Superior temporal gyrus (tissue), 1 donor: ENCODE results near the gene HECTD4.
"Not testable (repeated sequence)": the region's sequence is repeated elsewhere in the genome, so short reads cannot be mapped to it uniquely, and the experiment has no call there.

Experiments used
- DNase-seq: peaks from one replicate; pipeline ENCODE4 v3.0.0-alpha.2; 2016; ENCODE audit errors: extremely low spot score

HECTD4 gene

DNA sequence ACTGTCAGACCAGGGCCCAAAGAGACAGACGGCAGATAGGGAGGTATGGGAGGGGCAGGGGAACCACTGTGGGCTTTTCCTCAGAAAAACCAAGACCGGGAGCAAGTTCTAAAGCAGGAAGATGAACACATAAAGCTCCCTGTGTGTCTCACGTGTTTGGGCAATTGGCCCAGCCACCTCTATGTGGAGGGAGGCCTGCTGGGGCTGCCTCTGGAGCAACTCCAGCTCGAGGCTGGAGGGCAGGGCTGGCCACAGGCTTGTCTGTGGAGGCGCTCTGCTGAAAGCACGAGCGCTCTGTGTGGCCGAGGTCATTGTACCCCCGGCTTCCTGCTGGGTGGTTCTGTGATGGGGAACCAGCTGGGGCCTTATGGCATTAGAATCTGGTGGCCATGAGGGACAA, 220.5 kb downstream of the HECTD4 start:
- DNase-seq, result no peak

DNA sequence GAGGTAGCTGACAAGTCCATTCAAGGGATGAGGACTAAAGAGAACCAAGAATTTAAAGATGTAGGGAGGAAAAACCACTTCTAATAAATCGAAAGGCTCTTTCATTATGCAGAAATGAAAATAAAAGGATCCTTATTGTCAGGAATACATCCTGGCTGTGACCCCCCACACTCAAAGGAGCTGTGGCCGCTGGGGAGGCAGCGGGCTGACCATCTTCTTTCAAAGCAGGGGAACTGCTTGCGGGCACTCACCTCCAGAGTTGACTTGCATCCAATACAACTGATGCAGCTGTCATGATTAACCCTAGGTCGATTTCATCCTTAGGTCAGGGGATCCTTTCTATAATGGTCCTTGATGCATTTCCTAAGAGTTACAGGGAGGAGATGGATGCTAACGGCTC, 221.6 kb downstream of the HECTD4 start:
- no peak for DNase-seq

DNA sequence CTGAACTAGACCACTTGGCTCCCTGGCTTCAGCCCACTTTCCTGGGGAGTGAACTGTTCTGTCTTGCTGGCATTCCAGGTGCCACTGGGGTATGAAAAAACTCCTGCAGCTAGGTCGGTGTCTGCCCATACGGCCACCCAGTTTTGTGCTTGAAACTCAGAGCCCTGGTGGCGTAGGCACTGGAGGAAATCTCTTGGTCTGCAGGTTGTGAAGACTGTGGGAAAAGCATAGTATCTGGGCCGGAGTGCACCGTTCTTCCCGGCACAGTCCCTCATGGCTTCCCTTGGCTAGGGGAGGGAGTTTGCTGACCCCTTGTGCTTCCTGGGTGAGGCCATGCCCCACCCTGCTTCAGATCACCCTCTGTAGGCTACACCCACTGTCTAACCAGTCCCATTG, 223.1 kb downstream of the HECTD4 start:
- no peak for DNase-seq

DNA sequence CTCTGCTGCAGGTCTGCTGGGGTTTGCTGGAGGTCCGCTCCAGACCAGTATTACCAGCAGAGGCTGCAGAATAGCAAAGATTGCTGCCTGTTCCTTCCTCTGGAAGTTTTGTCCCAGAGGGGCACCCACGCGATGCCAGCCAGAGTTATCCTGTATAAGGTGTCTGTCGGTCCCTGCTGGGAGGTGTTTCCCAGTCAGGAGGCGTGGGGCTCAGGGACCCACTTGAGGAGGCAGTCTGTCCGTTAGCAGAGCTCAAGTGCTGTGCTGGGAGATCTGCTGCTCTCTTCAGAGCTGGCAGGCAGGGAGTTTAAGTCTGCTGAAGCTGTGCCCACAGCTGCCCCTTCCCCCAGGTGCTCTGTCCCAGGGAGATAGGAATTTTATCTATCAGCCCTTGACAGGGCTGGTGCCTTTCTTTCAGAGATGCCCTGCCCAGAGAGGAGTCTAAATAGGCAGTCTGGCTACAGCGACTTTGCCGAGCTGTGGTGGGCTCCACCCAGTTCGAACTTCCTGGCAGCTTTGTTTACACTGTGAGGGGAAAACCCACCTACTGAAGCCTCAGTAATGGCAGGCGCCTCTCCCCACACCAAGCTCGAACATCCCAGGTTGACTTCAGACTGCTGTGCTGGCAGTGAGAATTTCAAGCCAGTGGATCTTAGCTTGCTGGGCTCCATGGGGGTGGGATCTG, 223.6 kb downstream of the HECTD4 start:
- DNase-seq, result not testable (repeated sequence)

DNA sequence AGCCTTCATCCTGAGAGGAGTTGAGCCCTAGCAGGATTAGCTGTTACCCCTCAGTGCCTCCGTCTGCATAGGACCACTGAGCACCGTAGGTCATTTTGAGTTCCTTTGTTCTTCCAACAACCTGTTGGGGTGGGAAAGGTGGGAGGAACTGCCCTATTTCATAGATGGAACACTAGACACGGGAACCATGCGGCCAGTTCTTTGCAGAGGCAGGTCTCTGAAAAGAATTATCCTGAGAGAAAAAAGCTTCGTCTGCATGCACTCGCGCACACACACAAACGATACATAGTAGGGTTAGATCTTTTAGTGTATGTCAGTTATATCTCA, 228.4 kb downstream of the HECTD4 start:
- no peak for DNase-seq

DNA sequence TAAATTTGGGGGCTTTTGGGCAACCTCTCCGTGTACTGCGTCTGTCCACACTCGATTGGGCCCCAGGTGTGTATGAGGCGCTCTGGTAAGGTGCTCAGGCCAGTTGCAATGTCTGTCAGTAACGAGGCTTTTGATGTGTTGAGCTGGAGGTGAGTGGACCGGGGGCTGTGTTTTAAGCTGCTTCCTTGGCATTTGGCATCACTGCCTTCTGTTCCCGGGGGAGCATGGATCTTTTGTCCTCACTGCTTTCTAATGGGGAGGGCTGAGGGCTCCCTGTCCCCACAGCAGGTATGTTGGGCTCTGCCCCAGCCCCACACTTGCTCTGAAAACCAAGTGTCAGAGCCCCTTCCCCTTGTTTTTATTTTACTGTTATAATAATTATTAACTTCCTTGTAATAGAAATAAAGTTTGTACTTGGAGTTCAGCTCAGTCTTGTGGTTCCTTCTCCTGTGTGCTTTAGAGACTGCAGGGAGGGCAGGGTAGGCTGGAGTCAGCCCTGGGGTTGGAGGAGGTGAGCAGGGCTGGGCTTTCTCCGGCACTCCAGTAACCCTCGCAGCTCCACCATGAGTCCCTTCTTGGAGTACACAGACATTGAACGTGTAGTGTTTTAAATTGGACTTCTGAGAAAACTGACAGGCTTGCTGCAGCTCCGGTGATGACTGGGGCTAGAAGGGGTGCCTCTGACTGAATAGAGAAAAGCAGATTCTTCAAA, 228.9 kb downstream of the HECTD4 start:
- DNase-seq, result no peak

DNA sequence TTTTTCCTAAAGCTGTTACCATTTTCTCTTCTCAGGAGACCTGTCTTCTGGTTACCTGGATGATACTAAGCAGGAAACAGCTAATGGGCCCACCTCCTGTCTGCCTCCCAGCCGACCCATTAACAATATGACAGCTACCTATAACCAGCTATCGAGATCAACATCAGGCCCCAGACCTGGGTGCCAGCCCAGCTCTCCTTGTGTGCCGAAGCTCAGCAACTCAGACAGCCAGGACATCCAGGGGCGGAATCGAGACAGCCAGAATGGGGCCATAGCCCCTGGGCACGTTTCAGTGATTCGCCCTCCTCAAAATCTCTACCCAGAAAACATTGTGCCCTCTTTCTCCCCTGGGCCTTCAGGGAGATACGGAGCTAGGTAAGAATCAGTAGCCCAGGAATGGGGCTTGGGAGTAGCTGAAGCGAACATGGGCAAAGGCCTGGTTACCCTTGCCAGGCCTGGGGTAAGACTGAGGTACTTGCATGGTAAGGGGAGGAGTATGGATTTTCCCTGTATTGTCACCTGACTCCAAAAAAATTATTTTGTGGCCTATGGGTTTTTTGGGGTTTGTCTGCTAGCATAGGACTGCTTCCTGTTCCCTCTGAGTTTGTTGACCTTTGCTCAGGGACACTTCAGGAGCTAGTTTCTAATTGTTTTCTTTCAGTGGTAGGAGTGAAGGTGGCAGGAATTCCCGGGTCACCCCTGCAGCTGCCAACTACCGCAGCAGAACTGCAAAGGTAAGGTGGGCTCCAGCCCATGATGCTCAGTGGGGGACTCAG, 230.3 kb downstream of the HECTD4 start:
- DNase-seq, result no peak

DNA sequence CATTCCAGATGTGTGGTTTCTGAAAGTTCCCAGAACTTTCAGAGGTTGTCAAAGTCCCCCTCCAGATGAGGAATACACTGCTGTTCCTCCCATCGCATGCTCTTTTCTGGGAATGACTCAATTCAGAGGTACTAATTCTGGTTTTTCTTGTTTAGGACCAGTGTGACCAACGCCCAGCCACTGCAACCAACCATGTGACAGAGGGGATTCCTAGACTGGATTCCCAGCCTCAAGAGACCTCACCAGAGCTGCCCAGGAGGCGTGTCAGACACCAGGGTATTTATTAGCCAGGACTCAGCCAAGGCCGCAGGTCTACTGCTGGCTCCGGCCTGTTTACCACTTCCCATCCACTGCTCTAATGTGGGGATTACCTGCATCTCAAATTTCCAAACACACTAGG, 232.6 kb downstream of the HECTD4 start:
- DNase-seq, result no peak

DNA sequence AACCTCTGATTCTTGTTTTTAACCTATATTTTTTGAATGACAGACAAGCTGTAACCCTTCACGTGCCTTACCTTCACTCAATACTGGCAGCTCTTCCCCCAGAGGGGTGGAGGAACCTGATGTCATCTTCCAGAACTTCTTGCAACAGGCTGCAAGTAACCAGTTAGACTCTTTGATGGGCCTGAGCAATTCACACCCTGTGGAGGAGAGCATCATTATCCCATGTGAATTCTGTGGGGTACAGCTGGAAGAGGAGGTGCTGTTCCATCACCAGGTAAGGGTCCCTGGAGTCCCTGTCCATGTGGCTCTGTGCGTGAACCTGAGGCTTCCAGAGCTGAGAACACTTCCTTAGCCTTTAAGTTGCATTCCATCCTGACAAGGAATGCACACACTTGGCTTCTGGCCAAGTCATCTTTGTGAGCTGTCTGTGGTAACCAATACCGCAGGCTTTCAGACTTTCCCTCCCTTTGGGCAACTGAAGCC, 234.2 kb downstream of the HECTD4 start:
- no peak for DNase-seq

DNA sequence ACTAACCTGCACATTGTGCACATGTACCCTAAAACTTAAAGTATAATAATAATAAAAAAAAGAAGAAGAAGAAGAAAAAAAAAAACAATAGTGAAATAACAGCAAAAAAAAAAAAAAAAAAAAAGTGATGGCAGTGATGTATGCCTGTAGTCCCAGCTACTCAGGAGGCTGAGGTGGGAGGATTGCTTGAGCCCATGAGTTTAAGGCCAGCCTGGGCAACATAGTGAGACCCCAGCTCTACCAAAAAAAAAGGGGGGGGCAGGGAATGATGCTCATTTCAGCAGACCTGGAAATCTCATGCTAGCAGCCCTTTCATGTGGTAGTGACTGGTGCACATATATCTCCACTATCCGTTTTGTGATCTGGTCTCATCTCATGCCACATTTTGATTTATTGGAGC, 236.1 kb downstream of the HECTD4 start:
- DNase-seq, result no peak

DNA sequence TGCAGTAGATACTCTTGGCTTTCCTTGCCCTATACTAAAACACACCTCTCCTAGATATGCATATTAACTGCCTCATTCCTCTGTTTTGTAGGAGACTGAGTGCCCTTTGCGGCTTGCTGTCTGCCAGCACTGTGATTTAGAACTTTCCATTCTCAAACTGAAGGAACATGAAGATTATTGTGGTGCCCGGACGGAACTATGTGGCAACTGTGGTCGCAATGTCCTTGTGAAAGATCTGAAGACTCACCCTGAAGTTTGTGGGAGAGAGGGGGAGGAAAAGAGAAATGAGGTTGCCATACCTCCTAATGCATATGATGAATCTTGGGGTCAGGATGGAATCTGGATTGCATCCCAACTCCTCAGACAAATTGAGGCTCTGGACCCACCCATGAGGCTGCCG, 241.5 kb downstream of the HECTD4 start:
- no peak for DNase-seq

DNA sequence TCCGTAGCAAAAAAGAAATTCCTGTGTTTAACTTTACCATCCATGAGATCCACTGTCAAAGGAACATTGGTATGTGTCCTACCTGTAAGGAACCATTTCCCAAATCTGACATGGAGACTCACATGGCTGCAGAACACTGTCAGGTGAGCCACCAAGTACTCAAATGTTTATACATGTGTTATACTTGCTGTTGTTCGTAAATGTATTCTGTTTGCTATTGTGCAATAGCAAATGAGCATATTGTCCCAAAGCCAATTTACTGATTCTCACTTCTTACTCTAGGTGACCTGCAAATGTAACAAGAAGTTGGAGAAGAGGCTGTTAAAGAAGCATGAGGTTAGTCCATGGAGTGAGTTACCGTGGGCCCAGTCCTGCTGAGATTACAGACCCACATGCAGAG, 247.5 kb downstream of the HECTD4 start:
- DNase-seq, result no peak

DNA sequence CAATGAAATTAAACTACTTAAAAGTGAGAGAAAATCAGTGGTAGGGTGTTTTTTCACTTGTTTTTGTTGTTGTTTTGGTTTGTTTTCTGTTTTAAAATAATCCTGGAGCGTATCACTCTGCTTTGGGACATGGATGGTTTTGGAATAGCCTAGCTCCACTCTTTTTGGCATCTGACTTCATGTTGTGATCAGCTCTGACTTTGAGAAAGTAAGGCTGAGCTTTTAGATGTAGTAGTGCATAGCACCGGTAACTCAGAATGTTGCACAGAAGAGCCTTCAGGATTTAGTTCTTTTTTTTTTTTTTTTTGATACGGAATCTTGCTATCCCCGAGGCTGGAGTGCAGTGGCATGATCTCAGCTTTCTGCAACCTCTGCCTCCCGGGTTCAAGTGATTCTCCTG, 248.8 kb downstream of the HECTD4 start:
- no peak for DNase-seq

DNA sequence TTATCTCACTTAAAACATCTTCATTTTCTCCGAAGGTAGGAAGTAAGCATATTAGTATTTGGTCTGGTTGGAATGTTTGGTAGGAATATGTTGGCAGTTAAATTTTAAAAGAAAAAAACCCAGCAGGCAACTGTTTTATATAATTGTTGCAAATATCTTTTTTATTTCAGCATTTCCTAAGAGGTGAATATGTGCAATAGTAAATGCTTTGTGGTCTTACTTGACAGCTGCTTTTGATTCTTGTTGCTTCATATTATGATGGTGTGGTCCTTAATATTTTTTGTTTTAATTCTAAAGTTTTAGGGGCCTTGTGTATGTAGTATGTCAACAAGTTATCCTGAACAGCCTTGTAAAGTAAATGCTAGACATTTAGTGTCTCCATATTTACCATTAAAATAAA, 250.5 kb downstream of the HECTD4 start:
- DNase-seq, result no peak

DNA sequence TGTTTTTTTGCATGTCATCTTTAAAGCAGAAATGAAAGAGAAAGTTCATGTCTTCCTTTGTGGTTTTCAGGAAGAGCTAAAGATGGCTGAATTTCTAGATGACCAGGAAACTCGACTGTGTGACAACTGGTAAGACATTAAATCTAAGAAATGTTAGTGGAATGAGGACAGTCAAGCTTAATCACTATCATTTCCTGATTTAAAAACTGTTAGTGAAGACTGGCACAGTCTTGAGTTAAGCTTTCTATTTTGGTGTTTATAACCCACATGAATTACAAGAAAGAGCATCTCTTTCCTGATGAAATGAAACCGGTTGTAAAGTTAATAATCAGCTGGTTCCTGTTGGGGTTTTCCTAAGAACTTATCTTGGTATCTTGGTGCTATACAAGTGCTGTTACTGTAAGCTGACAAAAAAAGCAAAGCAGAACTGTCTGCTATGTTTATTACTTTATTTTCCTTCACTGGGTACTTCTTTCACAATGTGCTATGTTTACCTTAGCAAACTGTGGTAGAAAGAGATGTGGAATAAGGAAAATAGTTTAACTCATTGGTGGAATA, 251.7 kb downstream of the HECTD4 start:
- peak; percentile 40 for DNase-seq

DNA sequence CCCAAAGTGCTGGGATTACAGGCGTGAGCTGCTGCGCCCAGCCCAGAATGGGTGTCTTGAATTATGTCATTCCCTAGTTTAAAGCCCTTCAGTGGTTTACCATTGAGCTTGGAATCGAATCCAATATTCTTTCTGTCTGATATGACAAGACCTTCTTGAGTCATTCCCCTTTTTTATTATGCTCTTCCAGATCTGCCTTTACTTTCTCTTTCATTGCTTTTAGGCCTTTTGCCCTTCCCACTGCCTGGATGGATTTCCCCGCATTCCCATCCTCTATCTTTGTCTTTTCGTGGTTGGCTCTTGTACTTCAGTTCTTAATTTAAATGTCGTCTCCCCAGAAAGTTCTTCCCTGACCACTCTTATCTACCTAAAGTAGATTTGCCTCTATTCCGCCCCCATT, 255.3 kb downstream of the HECTD4 start:
- no peak for DNase-seq

DNA sequence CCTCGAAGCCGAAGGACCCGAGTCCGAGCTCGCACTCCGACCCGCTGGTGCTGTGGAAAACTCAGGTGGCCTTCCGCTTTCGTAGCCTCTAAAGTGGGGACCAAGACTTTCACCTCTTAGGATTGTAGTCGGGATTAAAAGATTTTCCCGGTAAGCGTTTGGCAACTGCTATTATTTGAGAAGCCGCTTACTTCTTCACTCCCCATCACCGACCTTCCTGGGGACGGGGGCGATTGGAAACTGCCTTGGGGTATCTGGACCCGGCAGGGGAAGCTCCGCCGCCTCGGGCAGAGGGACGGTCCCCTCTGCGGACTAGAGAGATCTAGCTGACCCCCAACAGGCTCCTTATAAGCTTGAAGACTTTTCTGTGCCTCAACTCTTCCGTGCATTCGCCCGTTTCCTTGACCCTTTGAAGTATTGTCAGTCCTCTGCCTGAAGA, 256.2 kb downstream of the HECTD4 start:
- DNase-seq, result no peak

DNA sequence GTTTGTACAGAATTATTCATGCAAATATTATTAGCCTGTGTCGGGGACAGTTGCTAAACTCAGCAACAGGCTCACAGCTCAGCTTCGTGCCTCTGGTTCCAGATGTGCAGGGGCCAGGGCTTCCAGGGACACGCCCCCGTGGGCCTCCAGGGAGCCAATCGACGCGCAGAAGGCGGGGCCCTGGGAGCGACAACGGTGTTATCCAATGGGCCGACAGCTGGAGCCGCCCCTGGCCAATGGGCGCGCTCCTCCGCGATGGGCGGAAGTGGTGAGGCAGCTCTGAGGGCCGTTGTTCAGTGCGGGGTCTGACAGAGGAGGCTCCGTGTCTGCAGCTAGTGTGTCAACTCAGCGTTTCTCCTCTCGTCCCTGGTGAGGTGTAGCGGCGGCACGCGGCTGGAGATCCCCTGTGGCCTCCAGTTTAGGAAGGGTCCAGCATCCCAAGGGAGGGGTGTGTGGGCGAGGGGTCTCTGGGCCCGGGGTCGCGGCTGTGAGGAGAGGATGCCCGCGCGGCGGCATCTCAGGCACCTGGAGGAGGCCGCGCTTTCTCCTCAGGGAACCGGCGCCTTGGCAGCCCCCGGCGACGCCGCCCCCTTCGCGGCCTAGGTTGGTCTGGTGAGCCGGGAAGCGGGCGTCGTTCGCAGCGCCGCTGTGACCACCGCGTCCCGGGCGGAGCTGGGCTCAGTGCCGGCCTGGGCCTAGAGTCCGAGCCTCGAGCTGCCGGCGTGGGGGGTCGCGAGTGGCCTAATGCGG, 256.8 kb downstream of the HECTD4 start, which contains the start of gene TRAFD1:
TSS of gene TRAFD1 (plus strand) at position 311 of the 750 bp plus-strand sequence. CDS start 4,963 bp downstream, outside the sequence.
- peak; percentile 98 for DNase-seq

DNA sequence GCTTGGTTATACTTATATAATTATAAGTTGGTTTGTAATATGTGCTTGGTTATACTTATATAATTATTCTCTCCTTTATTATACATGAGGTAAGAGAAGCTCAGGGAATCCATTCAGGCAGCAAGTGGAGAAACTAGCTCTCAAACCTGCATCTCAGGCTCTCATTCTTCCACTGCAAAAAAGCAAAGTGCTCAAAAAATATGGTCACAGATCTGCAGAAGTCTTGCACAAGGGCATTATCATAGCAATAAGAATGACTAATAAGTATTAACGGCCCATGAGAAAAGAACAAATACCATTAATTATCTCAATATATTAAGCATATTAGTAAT, 257.3 kb downstream of the HECTD4 start:
- no peak for DNase-seq

DNA sequence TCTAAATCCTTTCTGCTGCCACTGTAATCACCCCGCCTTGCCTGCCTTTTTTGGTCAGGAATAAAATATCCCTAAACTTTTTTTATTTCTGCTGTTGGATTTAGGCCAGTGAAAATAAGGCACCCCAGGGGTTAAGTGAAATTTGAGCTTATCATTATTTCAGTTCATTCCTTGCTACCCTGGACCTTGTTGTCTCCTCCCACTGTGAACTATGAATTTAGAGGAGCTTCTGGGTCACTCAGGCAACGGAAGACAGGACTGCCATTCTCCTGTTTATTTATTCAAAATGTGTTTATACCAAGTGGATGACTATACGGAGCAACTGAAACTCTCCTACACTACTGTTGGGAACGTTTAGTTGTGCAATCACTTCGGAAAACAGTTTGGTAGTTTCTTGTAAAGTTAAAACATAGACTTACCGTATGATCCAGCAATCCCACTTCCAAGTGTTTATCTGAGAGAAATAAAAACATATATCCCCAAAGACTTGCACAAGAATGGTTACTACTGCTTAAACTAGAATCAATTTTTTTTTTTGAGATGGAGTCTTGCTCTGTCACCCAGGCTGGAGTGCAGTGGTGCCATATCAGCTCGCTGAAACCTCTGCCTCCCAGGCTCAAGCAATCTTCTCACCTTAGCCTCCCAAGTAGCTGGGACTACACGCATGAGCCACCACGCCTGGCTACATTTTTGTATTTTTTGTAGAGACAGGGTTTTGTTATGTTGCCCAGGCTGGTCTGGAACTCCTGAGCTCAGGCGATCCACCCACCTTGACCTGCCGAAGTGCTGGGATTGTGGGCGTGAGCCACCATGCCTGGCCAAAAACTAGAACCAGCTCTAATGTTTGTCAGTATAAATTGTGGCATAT, 259.2 kb downstream of the HECTD4 start:
- DNase-seq, result no peak
